ENCODE measurements around the gene ASS1. TPM values are rescaled to one million over a fixed set of nuclear protein-coding genes. Genes with fewer than 3 reads are reported as not detected.

Gene ASS1
- total RNA-seq, 1 donor = 195 TPM

GRCh38 chr9:130519927-130520326 is 75.2 kb downstream of the ASS1 start:
- Histone ChIP-seq H4K20me1 (ENCODE audit: insufficient read depth, low read length) (no peaks in the 10 kb centered on the region), H3K4me2 (ENCODE audit: insufficient read depth, low read length) (no peak overlapping the region), H3K36me3 (ENCODE audit: insufficient read depth, low read length) (no peaks in the 10 kb centered on the region), H3K4me3 (ENCODE audit: insufficient read depth, low read length) (no peak overlapping the region), H3K9me3 (ENCODE audit: low read depth, low read length) (no peaks in the 10 kb centered on the region), H3K27me3 (ENCODE audit: insufficient read depth, low read length) (peaks cover 8% of the 10 kb centered on the region), H3K79me2 (ENCODE audit: insufficient read depth, low read length) (no peaks in the 10 kb centered on the region), H3K27ac (ENCODE audit: low read depth, low read length) (no peak overlapping the region), H3K4me1 (ENCODE audit: insufficient read depth, low read length) (no peaks in the 10 kb centered on the region), H2AFZ (ENCODE audit: low read length) (no peak overlapping the region)
- TF ChIP-seq CTCF (IDR thresholded peaks at IDR 0.05; ENCODE audit: extremely low read depth, low read depth, low read length) = no peak
- DNase-seq (ENCODE audit: insufficient read length, low spot score, missing footprints) = no peak

- no peak overlapping the region for H3K4me3 ChIP-seq (ENCODE audit: insufficient read depth, low read length)
- H4K20me1 ChIP-seq (ENCODE audit: insufficient read depth, low read length) = no peaks in the 10 kb centered on the region
- H3K4me2 ChIP-seq (ENCODE audit: insufficient read depth, low read length) = no peak overlapping the region
- no peaks in the 10 kb centered on the region for H3K36me3 ChIP-seq (ENCODE audit: insufficient read depth, low read length)
- no peak for DNase-seq (ENCODE audit: insufficient read length, low spot score, missing footprints)
- no peak overlapping the region for H3K27ac ChIP-seq (ENCODE audit: low read depth, low read length)
- H3K79me2 ChIP-seq (ENCODE audit: insufficient read depth, low read length) = no peaks in the 10 kb centered on the region
- H3K9me3 ChIP-seq (ENCODE audit: low read depth, low read length) = no peaks in the 10 kb centered on the region
- TF ChIP-seq CTCF (IDR thresholded peaks at IDR 0.05; ENCODE audit: extremely low read depth, low read depth, low read length) = no peak
- H3K4me1 ChIP-seq (ENCODE audit: insufficient read depth, low read length) = no peaks in the 10 kb centered on the region
- peaks cover 14% of the 10 kb centered on the region for H3K27me3 ChIP-seq (ENCODE audit: insufficient read depth, low read length)
- H2AFZ ChIP-seq (ENCODE audit: low read length) = no peak overlapping the region
These were observed 77.0 kb downstream of the ASS1 start for GRCh38 chr9:130521715-130522114.

GRCh38 chr9:130522233-130522808 is 77.6 kb downstream of the ASS1 start:
- no peak for DNase-seq (ENCODE audit: insufficient read length, low spot score, missing footprints)
- H3K4me2 ChIP-seq (ENCODE audit: insufficient read depth, low read length) = no peak overlapping the region
- TF ChIP-seq CTCF (IDR thresholded peaks at IDR 0.05; ENCODE audit: extremely low read depth, low read depth, low read length) = no peak
- no peaks in the 10 kb centered on the region for H3K4me1 ChIP-seq (ENCODE audit: insufficient read depth, low read length)
- no peaks in the 10 kb centered on the region for H4K20me1 ChIP-seq (ENCODE audit: insufficient read depth, low read length)
- no peak overlapping the region for H3K4me3 ChIP-seq (ENCODE audit: insufficient read depth, low read length)
- H3K79me2 ChIP-seq (ENCODE audit: insufficient read depth, low read length) = no peaks in the 10 kb centered on the region
- no peaks in the 10 kb centered on the region for H3K9me3 ChIP-seq (ENCODE audit: low read depth, low read length)
- no peaks in the 10 kb centered on the region for H3K36me3 ChIP-seq (ENCODE audit: insufficient read depth, low read length)
- H3K27ac ChIP-seq (ENCODE audit: low read depth, low read length) = no peak overlapping the region
- H3K27me3 ChIP-seq (ENCODE audit: insufficient read depth, low read length) = peaks cover 15% of the 10 kb centered on the region
- no peak overlapping the region for H2AFZ ChIP-seq (ENCODE audit: low read length)

- Histone ChIP-seq H3K36me3 (ENCODE audit: insufficient read depth, low read length) (no peaks in the 10 kb centered on the region), H3K4me1 (ENCODE audit: insufficient read depth, low read length) (no peaks in the 10 kb centered on the region), H3K27ac (ENCODE audit: low read depth, low read length) (no peak overlapping the region), H3K9me3 (ENCODE audit: low read depth, low read length) (no peaks in the 10 kb centered on the region), H3K27me3 (ENCODE audit: insufficient read depth, low read length) (peaks cover 20% of the 10 kb centered on the region), H3K79me2 (ENCODE audit: insufficient read depth, low read length) (no peaks in the 10 kb centered on the region), H3K4me2 (ENCODE audit: insufficient read depth, low read length) (no peak overlapping the region), H4K20me1 (ENCODE audit: insufficient read depth, low read length) (no peaks in the 10 kb centered on the region), H2AFZ (ENCODE audit: low read length) (no peak overlapping the region), H3K4me3 (ENCODE audit: insufficient read depth, low read length) (no peak overlapping the region)
- TF ChIP-seq CTCF (IDR thresholded peaks at IDR 0.05; ENCODE audit: extremely low read depth, low read depth, low read length) = no peak
- no peak for DNase-seq (ENCODE audit: insufficient read length, low spot score, missing footprints)
These were observed 79.2 kb downstream of the ASS1 start for GRCh38 chr9:130523921-130524320.

All from osteoblast (primary cell).